Endometrial microvascular endothelial cells (primary cell): Measurements from ENCODE around the gene PDZRN3. TPM values are rescaled to one million over a fixed set of nuclear protein-coding genes. Genes with fewer than 3 reads are reported as not detected.

Experiments
- in situ Hi-C: cut with HindIII; loops from 2 replicates; pipeline ENCODE4 v1.10.0; 2017; ENCODE audit warnings: low sequenced_read_pairs, low pct_unique_long_range_greater_than_20kb; ENCODE audit errors: inconsistent ontology term
- total RNA-seq: library from RNA; depleted of rRNA; stranded (reverse); fragments of >200 nt; gene quantifications from one replicate; pipeline ENCODE4 v1.2.3, GENCODE V29; 2015; ENCODE audit errors: inconsistent ontology term

Gene PDZRN3
- total RNA-seq, 1 donor from 2014 or later = not detected

DNA sequence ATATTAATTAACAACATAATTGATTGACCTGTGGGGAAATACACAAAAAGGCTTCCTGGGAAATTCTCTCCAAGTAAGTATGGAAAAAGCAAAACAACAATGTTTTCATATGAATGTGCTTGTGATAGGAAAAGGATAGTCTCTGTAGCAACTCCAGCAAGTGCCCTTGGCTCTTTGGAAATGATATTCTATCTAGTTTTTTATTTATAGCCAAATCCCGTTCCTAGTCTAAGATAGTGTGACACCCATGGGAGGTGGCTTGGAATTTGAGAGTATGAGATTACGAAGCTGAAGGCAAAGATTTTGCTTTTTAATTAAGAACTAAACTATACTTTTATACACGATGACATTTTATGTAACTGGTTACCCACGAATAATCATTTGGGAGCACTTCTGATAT lies 119.9 kb downstream of the PDZRN3 start:
- in situ Hi-C loops = no loop called here

DNA sequence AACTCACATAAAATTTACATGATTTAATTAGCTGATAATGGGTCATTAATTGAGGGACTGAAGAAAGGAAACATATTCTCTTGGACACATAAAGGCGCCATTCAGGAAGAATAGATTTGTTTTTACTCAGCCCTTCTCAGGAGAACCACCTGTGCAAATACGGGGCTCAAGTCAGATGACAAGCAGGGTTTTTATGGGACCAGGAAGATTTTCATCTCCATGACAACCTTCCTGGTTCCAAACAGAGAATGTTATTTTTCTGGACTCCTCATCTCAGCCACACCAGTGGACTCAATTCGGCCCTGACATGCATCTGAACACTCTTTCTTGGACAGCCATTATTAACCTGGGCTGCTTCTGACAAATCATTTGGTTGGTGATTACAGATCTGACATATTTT lies 120.5 kb downstream of the PDZRN3 start:
- in situ Hi-C loops = no loop called here

DNA sequence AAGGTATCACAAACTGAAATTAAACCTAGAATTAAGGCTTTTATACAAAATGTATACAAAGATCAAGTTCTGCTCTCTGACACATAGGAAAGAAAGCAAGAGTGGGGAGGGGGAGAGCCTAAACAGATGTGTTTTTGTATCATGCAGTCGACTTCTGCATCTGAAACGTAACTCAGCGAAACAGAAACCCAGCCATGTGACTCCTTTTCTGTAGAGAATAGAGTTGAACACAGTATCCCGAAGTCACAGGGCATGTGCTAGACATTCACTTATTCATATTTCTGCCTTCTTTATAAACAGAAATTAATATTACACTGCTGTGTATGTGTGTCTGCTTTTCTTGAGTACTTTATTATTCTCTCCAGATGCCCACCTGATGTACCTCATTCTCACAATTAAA lies 121.0 kb downstream of the PDZRN3 start:
- in situ Hi-C loops = no loop called here

DNA sequence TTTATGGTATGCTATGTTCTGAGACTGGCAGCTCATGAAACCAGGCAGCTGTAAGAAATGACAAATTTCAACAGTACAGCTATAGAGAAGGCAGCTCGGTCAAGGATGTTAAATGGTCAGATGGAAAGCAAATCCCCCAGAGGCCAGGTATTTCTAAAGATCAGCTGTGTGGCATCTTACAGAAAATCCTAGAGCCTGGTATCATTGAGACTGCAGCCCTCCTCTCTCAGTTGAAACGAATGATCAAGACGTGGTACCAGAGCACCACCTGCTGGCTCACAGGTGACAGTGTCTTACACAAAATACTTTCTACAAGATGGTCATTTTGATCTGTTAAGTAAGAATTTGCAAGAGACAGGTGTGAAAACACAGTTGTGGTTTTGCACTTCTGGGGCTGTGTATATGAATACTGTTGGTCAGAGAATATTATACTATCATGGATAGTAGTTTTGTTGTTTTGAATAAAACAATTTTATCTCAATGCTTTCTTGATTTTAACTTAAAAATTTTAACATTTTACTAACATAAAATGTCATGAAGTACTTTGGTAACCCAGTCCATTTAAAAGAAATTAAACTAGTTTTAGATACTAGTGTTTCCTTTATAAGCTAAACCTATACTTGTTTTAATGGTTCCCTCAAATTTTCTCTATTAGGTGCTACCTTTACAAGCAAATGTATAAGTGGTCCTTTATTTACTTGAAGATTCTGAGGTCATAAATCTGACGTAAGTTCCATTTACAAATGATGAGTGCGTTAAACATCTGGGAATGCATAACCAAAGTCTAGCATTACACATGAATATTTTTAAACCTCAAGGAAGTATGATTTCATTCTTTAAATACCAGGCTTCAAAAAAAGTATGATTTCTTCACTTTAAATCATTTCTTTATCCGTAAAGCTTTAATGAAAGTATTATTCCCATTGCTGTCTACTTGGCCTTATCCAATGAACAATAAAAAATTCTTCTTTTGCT lies 121.8 kb downstream of the PDZRN3 start:
- in situ Hi-C loops = no loop called here

DNA sequence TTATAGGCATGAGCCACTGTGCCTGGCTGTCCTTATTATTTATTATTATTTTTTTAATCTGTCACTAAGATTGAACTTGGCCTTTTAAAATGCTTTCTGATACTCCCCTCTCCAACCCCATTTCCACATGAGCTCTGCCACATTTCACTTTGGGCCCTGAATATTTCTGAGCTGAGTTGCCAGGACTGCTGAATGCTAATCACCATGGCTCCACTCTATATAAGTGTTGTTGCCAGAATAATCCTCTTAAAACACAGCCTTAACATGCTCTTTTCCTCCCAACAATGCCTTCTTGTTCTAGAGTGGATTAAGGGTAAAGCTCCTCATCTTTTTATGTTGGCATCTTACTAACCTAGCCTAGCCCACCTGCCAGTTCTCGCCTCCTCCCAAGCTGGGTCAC lies 124.4 kb downstream of the PDZRN3 start:
- in situ Hi-C loops = no loop called here

DNA sequence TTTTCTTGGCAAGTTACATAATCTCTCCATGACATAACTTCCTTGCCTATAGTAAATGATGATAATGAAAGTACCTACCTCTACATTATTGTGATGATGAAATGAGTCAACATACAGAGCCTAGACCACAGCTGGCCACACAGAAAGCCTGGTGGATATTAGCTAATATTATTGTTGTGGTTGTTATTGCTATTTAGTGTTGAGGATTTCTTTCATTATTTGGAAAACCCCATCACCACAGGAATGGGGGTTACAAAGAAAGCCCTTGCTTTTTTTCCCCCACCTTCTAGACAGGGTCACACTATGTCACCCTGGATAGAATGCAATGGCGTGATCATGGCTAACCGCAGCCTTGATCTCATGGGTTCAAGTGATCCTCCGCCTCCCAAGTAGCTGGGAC lies 125.0 kb downstream of the PDZRN3 start:
- in situ Hi-C loops = no loop called here

DNA sequence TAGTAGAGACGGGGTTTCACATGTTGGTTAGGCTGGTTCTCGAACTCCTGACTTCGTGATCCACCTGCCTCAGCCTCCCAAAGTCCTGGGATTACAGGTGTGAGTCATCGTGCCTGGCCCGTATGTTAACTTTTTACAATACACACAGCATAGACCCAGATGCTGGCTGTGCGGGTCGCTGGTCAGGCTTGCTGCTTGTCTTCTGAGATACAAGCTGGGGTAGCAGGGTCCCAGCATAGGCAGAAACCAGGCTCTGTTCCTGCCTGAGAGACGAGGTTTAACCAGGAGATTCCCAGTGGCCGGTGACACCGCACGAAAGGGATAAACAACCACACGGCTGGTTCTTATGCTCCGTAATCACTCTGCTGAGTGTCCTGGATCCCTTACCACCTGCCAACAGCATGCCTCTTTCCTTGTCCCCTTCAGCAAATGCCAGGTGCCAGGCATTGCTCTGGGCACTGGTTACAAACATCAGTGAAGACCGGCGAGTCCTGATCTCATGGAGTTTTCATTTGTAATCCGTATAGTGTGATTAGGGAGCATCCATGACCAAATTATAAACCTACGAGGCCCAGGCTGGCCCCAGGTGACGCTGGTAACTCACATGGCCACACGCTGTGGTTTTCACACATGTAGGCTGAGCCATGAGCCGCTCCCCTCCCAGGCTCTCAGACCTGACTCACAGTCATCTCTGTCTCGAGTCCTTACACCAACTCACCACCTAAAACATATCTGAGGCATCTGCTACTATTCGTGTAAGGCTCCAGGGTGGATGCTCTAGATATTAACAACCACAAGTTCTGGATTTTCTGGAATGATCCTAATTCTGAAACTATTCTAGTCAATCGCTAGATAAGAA lies 125.7 kb downstream of the PDZRN3 start:
- in situ Hi-C loops = no loop called here

DNA sequence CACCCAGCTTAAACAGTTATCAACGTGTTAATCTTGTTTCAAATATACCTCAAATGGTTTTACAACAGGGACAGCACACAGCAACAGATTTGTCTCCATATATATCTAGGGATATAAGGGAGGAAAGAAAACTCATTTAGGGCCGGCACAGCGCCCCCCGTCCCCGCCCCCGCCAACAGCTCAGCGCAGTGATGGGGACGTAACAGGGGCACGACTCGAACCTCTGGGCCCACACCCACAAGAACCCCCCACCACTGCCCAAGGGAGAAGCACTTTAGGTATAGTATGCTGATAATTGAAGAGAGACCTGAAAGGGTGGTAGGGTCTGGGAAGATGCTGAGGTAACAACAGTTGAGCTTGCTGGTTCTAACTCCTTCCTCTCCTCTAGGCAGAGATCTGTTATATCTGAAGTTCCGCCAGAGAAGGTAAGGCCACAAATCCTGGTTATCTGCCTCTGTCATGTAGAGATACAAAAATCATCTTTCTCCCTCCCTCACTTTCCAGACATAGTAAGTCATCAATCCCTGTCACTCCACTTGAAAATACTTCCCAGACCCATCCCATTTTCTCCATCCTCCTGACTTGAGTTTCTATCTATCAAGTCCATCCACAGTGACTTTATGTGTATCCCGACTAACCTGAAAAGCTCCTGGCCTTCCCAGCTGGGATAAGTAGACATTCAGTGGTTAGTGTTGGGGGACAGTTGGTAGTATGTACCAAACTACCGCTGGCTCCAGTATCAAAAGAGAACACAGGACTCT lies 126.9 kb downstream of the PDZRN3 start:
- in situ Hi-C loops = no loop called here

DNA sequence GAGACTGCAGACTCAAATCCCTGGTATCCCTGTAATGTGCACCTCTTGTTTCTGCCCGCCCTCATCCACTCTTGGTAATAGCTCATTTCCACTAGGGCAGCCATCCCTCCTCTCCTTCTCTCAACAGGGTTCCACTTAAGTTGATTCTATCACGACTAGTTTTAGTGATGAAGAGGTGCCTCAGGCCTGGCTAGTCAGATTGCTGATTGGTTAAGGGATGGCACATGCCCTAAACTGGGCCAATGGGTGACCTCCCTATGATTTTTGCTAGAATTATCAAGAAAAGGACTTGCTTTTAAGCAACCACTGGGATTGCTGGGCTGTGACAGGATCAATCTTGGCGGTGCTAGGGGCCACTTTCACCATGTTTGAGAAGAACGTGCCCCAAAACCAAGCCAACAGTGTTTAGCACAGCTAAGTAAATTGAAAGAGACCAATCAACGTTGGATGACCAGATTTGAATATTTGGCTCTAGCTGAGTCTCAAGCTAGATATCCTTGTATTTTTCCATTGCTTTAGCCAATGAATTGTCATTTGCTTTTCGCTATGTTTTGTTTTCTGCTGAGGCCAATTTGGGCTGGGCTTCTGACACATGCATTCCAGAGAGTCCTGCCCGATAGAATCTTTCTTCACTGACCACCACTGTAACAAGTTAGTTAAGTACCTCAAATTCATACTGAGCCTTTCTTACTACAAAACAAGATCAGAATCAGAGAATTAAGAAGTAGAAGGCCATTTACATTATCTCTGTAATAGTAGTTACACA lies 131.0 kb downstream of the PDZRN3 start:
- in situ Hi-C loops = no loop called here

DNA sequence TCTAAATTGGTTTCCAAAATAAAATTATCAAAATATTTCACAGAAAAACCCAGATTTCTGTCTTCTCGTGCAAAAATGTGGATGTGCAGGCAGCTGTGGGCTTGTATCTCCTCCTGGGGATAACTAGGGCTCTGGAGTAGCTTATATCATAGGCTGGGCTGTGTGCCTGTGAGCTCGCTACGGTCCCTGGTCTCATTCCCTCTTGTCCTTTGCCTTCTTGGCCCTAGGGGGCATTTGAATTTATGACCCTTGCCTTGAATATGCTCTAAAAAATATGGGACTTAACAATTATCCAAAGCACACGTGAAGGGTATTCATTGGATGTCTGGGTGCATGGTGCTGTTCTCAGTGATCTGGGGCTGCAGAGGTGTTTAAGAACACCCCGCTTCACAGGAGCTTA lies 132.6 kb downstream of the PDZRN3 start:
- in situ Hi-C loops = no loop called here

DNA sequence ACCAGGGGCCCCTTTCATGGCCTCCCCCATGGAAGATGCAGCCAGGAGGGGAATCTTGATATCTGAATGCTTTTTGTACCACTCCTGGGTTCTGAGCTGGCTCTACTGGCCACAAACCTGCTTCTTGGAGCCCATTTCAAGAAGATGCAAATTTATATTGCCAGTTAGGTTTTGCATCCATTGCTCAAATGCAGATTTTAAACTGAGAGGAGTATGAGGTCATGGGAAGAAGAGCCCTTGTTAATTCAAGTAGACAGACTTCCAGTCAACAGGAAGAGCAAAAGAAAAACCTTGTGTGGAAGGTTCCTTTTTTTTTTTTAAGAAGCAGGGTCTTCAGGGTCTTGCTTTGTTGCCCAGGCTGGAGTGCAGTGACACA lies 133.5 kb downstream of the PDZRN3 start:
- in situ Hi-C loops = no loop called here

DNA sequence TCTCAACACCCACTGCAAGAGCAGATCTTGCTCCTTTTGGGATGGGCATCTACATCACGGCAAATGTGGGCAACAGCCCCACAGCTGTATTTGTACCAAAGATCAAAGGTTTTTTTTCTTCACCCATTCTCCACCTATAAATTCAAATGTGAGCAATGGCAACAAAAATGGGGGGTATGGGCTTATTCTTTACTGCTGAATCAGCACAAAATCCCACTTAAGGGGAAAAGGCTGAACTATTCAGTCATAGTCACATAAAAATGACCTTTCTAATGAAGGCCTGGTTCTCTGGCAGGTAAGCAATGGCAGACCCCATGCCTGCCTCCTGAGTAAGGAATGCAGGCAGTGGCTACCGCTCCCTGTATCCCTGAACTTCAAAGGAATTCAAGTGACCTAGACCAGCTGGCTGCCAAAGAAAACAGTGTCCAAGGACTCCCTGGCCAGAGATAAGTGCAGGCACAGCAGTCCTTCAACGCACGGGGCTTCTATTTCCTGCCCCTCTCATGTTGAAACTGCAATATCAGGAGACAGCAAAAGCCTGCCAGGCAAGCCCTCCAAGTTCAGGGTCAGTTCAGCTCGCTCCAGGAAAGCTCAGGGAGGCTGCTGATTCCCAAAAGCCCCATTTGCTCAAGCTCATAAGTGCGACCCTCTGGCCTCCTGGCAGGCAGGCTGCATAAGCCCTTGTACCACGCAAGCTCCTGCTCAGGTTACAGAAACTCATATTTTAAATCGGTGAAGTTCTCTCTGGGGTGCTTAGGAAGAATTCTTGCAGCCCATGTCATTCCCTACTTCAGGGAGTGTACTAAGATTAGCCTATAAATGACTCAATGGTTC lies 134.1 kb downstream of the PDZRN3 start:
- in situ Hi-C loops = no loop called here

DNA sequence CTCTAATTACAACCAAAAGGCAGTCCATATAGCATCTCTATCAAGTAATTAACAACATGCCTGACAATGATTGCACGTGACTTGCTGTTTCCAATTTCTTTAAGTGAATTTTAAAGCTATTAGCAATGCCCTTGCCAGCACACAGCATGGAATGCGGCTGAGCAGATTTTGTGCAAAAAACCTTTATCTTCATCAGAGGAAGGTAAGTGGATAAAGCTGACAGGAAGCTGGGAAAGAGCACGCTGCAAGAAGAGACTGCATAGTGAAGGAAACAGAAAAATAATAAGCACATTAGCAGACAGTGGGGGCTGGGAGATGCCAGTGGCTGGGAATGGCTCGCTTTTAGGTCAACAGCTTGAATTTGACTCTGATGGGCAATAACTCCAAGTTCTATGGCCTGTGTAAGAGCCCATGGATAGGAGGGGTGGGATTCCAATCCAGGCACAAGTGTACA lies 138.8 kb downstream of the PDZRN3 start:
- in situ Hi-C loops = no loop called here

DNA sequence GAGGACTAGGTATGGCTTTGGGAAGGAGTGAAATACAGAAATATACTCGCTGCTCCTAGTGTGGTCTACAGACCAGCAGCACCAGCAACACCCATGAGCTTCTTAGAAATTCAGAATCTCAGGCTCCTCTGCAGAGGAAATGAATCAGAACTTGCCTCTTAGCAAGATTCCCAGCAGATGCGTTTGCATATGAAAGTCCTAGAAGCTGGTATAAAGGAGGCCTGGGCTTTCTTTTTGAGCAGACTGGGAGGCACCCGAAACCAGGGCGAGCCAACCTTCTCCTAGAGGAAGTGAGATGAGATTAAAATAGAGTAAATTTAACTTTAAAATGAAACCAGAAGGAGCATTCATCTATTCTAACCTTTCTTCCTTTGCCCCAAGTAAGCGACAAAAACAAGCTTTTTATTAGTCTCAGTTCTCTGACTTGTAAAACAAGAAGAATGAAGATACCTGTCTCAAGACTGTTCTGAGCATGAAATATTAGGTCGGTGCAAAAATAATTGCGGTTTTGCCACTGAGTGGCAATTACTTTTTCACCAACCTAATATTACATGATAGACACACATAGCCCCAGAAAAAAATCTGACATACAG lies 140.0 kb downstream of the PDZRN3 start:
- in situ Hi-C loops = no loop called here

DNA sequence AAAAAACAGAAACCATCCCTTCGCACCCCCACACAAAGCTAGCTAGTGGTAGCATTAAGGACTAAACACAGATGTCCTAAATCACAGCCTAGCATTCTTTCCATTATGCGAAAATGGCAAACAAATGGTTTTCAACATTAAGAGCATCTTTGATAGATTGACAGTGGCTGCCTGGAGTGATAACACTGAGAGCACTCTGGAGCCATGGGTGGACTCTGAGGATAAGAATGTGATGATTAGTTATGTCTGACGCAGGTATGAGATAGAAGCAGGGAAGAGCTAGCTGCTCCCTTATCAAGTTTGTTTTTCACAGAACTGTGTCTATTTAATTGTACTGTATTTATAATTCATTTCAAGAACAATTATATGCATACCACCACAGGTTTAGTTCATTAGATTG lies 142.9 kb downstream of the PDZRN3 start:
- in situ Hi-C loops = no loop called here

DNA sequence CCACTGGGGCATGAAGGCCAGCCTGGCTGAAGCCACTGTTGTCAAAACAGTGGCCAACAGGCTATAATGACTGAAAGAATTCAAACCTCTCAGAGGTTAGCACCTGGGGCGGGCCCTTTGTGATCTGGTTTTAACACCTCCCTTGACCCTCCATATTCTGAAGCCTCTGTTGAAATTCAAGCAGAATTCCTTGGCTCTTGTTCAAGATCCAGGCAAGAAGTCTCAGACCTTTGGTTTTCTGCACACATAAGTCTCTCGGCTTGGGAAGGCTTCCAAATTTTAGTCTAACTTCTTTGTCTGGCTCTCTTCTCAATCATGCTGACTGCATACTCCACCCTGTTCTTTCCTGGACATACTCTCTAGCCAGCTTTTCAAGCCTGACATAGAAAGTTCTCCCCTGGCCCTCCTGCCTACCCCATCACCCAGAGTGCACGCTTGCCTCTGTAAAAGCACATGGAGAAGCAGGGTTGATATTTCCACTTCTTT lies 144.5 kb downstream of the PDZRN3 start:
- in situ Hi-C loops = no loop called here

DNA sequence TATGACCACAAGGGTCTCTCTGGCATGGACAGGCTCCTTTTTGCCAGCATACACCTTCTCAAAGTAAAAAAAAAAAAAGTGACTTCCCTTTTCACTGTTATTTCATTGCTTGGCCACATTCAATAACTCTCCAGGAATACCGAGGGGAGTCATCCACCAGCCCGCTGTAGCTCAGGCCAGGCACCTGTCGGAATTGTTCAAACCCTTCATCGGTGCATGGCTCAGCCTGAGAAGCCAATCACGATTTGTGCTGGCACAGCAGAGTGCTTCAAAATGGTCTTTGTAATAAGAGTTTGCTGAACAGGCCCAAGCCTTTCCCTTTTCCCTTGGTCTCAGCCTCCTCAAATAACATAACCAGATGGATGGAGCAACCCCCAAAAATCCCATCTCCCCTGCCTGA lies 145.4 kb downstream of the PDZRN3 start:
- in situ Hi-C loops = no loop called here
